RWPE2 (cell line): ENCODE results near the gene PNMA8A.

ENCODE experiments used
- ATAC-seq: fragments of 200-7000 bp; cut with Tn5 transposase; 3 replicates; pipeline ENCODE4 v1.9.1; 2021; ENCODE audit warnings: low read depth
- DNase-seq: peaks from one replicate; pipeline ENCODE4 v3.0.0-alpha.2; 2020; ENCODE audit warnings: low spot score
- H3K27ac ChIP-seq: fragments of 450-650 bp; 2 replicates; pipeline ENCODE4 v1.5.1; 2017; ENCODE audit warnings: mild to moderate bottlenecking; ENCODE audit not compliant: poor library complexity, severe bottlenecking
- H3K27me3 ChIP-seq: fragments of 250-450 bp; sonication (Bioruptor Pico); 2 replicates; pipeline ENCODE4 v1.5.1; 2021; ENCODE audit warnings: mild to moderate bottlenecking, moderate library complexity; ENCODE audit not compliant: insufficient read depth, poor library complexity, severe bottlenecking
- H3K36me3 ChIP-seq: fragments of 250-450 bp; sonication (Bioruptor Pico); 2 replicates; pipeline ENCODE4 v1.5.1; 2020; ENCODE audit warnings: low read depth, mild to moderate bottlenecking, moderate library complexity
- H3K4me1 ChIP-seq: fragments of 250-450 bp; sonication (Bioruptor Pico); 2 replicates; pipeline ENCODE4 v1.5.1; 2021; ENCODE audit warnings: mild to moderate bottlenecking, moderate library complexity; ENCODE audit not compliant: insufficient read depth, poor library complexity, severe bottlenecking
- H3K4me3 ChIP-seq: fragments of 250-450 bp; sonication (Bioruptor Pico); 2 replicates; pipeline ENCODE4 v1.5.1; 2021; ENCODE audit warnings: mild to moderate bottlenecking, moderate library complexity; ENCODE audit not compliant: severe bottlenecking
- H3K9me3 ChIP-seq: fragments of 250-450 bp; sonication (Bioruptor Pico); 2 replicates; pipeline ENCODE4 v1.5.1; 2021; ENCODE audit warnings: mild to moderate bottlenecking, moderate library complexity; ENCODE audit not compliant: severe bottlenecking
- CTCF ChIP-seq: fragments of 450-650 bp; IDR thresholded peaks from one replicate; pipeline ENCODE4 v1.5.1; 2017; ENCODE audit warnings: mild to moderate bottlenecking, moderate library complexity; ENCODE audit not compliant: poor library complexity, severe bottlenecking

Gene PNMA8A

GRCh38 chr19:46514589-46515289 is 43.4 kb upstream of the PNMA8A start:
- H3K27ac ChIP-seq = no peak overlapping the region
- no peaks in the 10 kb centered on the region for H3K4me1 ChIP-seq
- no peak for ATAC-seq
- H3K9me3 ChIP-seq = no peaks in the 10 kb centered on the region
- H3K4me3 ChIP-seq = no peak overlapping the region
- no peak for DNase-seq
- no peaks in the 10 kb centered on the region for H3K36me3 ChIP-seq
- TF ChIP-seq CTCF = no peak
- H3K27me3 ChIP-seq = no peaks in the 10 kb centered on the region

- TF ChIP-seq CTCF = peak; percentile 93
- Histone ChIP-seq H3K9me3 (no peaks in the 10 kb centered on the region), H3K27ac (no peak overlapping the region), H3K4me1 (no peaks in the 10 kb centered on the region), H3K36me3 (no peaks in the 10 kb centered on the region), H3K27me3 (no peaks in the 10 kb centered on the region), H3K4me3 (no peak overlapping the region)
- no peak for DNase-seq
- peak; percentile 80 for ATAC-seq
These were observed 42.3 kb upstream of the PNMA8A start for GRCh38 chr19:46513461-46514236.

- no peaks in the 10 kb centered on the region for H3K27me3 ChIP-seq
These were observed 39.9 kb upstream of the PNMA8A start for GRCh38 chr19:46511237-46511636.

GRCh38 chr19:46508206-46508605 is 36.8 kb upstream of the PNMA8A start:
- Histone ChIP-seq H3K9me3 (no peaks in the 10 kb centered on the region), H3K4me1 (no peaks in the 10 kb centered on the region), H3K4me3 (no peak overlapping the region), H3K36me3 (no peaks in the 10 kb centered on the region), H3K27me3 (no peaks in the 10 kb centered on the region), H3K27ac (no peak overlapping the region)
- no peak for TF ChIP-seq CTCF
- ATAC-seq = no peak
- no peak for DNase-seq

More at GRCh38 chr19:46511237-46511636, 39.9 kb upstream of the PNMA8A start:
- Histone ChIP-seq H3K4me3 (no peak overlapping the region), H3K36me3 (no peaks in the 10 kb centered on the region), H3K4me1 (no peaks in the 10 kb centered on the region), H3K9me3 (no peaks in the 10 kb centered on the region), H3K27ac (no peak overlapping the region)
- no peak for TF ChIP-seq CTCF
- ATAC-seq (no peak), DNase-seq (no peak)
